ENCODE data around the gene PSAPL1. TPM values are rescaled to one million over a fixed set of nuclear protein-coding genes. Genes with fewer than 3 reads are reported as not detected.

Gene PSAPL1
- total and polyA plus RNA-seq, 2 of the 8 experiments (the other 6 are each of a cell fraction or from before 2014, with no cell fraction given): 0.03 TPM; not detected in 1

- TF ChIP-seq CHD7 (IDR thresholded peaks at IDR 0.05; ENCODE audit: insufficient replicate concordance, low read length): no peak
These were observed 16.7 kb upstream of the PSAPL1 start (continued) for GRCh38 chr4:7451434-7451789.

Measured in H1 (cell line).